Limb (tissue), 2 donors: Measurements from ENCODE around the gene NOTCH2NLA.
"Not testable (repeated sequence)": the region's sequence is repeated elsewhere in the genome, so short reads cannot be mapped to it uniquely, and the experiment has no call there.

ENCODE experiments used
- DNase-seq, 2 donors: peaks; one replicate each; pipeline ENCODE4 v3.0.0-alpha.2; 2016; ENCODE audit errors: extremely low spot score in 2 of 2

NOTCH2NLA gene

DNA sequence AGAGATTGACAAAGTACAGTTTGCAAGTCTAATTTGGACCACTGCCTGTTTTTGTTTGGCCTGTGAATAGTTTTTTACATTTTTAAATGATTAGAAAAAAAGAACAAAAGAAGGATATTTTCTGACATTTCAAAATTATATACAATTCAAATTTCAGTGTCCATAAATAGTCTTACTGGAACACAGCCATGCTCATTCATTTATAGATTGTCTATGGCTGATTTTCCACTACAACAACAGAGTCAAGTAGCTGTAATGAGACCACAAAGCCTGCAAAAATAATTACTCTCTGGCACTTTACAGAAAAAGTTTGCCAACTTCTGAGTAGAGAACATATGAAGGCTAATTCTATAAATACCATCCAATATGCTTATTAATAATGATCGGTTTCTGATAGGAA, 61.1 kb downstream of the NOTCH2NLA start:
- not testable (repeated sequence) for DNase-seq

DNA sequence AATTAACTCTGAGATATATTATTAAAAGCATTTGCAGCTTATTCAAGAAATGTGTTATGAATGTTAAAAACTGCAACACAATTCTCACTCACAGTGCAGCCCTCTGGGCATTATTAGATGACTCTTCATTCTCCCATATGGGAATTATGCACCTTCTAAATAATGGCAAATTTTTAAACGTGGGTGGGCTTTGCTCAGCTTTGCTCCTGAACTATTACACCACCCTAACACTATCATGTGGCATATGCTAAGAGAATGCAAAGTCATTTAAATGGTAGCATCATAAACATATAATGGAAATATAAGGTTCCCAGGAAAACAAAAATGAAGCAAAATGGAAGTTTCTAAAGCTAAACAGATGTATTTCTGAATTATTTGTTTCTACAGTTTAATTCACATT, 61.5 kb downstream of the NOTCH2NLA start:
- not testable (repeated sequence) for DNase-seq

DNA sequence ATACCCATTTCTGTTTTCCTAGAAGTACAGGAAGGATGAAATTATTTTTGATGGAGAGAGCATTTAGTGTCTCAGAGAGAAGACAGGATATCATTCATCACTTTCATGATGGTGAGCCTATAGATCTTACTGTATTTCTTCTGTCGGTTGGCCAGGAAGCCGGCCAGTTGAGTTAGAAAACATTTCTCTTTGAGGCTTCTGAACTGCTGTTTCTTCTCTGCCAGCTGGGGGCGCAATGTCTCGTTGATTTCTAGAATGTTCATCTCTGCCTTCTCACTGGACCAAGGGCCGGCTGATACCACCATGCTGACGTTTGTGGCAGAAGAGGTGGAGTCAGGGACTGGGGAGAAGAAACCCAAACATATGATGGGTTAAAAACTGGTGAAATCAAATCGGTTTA, 84.4 kb downstream of the NOTCH2NLA start, which contains the start of gene NBPF10:
NBPF10 (minus strand) TSS at position 340 of the 400 bp plus-strand sequence; CDS start at position 305, 35 bp downstream.
- DNase-seq = not testable (repeated sequence)
